ENCODE measurements around the gene SRSF4. TPM values are rescaled to one million over a fixed set of nuclear protein-coding genes. Genes with fewer than 3 reads are reported as not detected.
A peak's percentile ranks its signal among the peaks of the same experiment; 100 is the strongest.

Gene SRSF4
- total RNA-seq, 1 donor from 2014 or later: 92.6 TPM

DNA sequence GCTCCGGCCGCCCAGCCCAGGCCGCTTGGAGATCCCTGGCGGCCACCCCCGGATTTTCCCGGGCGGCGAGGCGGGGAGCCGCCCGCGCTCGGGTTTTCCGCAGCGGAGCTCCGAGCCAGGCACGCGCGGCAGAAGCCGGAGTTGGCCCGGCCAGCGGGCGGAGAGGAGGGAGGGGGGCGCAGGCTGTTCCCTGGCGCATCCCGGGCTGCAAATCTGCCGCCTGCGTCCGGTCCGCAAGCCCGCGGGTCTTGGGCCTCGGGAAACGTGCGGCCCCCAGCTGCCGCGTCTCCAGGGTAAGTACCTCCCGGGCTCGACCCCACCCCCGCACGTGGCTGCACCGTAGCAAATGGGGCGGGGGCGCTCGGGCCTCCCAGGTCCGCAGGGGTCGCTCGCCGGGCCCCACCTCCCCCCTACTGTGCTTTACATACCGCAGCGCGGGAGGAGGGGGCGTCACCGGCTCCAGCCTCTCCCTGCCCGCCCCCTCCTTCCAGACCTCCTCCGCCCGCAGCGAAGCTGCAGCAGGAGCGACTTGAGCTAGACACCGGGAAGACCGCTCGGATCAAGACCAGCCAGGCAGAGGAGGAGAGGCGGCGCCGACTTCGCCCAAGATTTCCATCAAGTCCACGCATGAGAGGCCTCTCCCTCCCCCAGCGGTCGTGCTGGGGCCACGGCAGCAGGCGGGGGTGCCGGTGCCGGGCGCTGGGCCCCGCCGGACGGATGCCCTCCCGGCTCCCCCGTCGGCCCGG lies 59.6 kb downstream of the SRSF4 start:
- Mint-ChIP-seq H3K4me1 (peaks cover 19% of the 10 kb centered on the region), H3K4me3 (peak overlapping the region; percentile 67), H3K27me3 (peaks cover 10% of the 10 kb centered on the region), H3K36me3 (ENCODE audit: low read depth) (peaks cover 25% of the 10 kb centered on the region), H3K27ac (no peak overlapping the region), H3K9me3 (no peaks in the 10 kb centered on the region)
- ATAC-seq (ENCODE audit: low read depth): no peak
- TF ChIP-seq, protein P1, sequence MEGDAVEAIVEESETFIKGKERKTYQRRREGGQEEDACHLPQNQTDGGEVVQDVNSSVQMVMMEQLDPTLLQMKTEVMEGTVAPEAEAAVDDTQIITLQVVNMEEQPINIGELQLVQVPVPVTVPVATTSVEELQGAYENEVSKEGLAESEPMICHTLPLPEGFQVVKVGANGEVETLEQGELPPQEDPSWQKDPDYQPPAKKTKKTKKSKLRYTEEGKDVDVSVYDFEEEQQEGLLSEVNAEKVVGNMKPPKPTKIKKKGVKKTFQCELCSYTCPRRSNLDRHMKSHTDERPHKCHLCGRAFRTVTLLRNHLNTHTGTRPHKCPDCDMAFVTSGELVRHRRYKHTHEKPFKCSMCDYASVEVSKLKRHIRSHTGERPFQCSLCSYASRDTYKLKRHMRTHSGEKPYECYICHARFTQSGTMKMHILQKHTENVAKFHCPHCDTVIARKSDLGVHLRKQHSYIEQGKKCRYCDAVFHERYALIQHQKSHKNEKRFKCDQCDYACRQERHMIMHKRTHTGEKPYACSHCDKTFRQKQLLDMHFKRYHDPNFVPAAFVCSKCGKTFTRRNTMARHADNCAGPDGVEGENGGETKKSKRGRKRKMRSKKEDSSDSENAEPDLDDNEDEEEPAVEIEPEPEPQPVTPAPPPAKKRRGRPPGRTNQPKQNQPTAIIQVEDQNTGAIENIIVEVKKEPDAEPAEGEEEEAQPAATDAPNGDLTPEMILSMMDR (IDR thresholded peaks at IDR 0.05): no peak
- ChIA-PET POLR2A (interaction anchor here (0.6 to 1.1 kb wide), 2 partner anchors 59 to 336 kb away, joined by 3 to 4 read pairs; partner anchors contain the start of gene SRSF4), CTCF (interaction anchor here (1.9 kb wide), 1 partner anchor 245 kb away, joined by 4 read pairs; no protein-coding TSS in a partner anchor)
- intact Hi-C loops (cut with micrococcal nuclease): loop anchor here (1.0 kb wide), 2 partner anchors 81 to 240 kb away; no protein-coding TSS in a partner anchor
- peak; percentile 21 for DNase-seq

DNA sequence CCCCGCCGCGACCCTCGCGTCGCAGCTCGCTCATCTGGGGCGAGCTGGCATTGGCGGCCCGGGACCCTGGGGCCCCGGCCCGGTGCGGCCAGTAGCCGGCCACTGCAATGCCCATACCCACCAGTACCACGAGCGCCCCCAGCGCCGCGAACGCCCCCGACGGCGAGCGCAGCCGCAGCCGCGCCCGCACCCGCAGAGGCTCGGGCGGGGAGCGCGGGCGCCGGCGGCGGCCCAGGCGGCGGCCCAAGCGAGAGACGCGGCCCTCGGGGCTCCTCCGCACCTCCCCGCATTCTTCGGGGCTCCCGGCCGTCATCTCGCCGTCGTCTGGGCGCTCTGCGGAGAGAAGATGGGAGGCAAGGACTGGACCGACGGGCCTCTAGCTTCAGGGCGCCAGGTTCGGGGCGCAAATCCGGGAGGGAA lies 60.2 kb downstream of the SRSF4 start:
- ATAC-seq (ENCODE audit: low read depth) (no peak), DNase-seq (no peak)
- H3K27me3 Mint-ChIP-seq: peaks cover 10% of the 10 kb centered on the region
- POLR2A ChIA-PET: interaction anchor here (0.6 to 1.1 kb wide), 2 partner anchors 60 to 336 kb away, joined by 3 to 4 read pairs; partner anchors contain the start of gene SRSF4
- intact Hi-C loops (cut with micrococcal nuclease): loop anchor here (1.0 kb wide), 2 partner anchors 82 to 239 kb away; no protein-coding TSS in a partner anchor
- H3K4me1 Mint-ChIP-seq: peaks cover 19% of the 10 kb centered on the region
- no peak overlapping the region for H3K27ac Mint-ChIP-seq
- CTCF ChIA-PET: interaction anchor here (1.9 kb wide), 2 partner anchors 81 to 244 kb away, joined by 4 to 7 read pairs; no protein-coding TSS in a partner anchor
- H3K36me3 Mint-ChIP-seq (ENCODE audit: low read depth): peaks cover 29% of the 10 kb centered on the region
- TF ChIP-seq, protein P1 (IDR thresholded peaks at IDR 0.05): no peak
- no peaks in the 10 kb centered on the region for H3K9me3 Mint-ChIP-seq
- no peak overlapping the region for H3K4me3 Mint-ChIP-seq

DNA sequence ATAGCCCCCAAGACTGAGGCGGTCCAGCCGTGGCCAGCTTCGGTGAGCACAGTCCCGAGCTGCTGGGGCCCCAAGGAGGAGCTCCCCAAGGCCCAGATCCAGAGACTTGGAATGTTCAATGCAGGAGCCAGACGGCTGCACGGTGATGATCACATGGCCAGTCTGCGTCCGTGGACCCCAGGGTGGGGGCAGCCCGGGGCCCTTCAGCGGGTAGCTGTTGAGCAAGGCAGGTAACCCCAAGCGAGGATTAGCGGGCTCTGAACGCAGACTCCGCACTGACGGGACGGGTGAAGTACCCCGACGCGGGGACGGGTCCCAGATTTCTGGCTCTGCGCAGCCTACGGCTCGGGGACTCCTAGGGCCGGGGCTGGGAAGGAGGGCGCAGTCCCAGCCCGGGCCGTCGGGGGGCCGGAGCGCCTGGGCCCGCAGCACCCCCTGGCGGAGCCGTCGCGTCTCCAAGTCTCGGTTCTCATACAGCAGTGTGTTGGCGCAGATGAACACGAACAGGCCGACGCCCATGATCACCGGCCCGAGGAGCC lies 60.7 kb downstream of the SRSF4 start:
- H3K36me3 Mint-ChIP-seq (ENCODE audit: low read depth): peaks cover 34% of the 10 kb centered on the region
- intact Hi-C loops (cut with micrococcal nuclease): loop anchor here (1.0 kb wide), 2 partner anchors 82 to 239 kb away; no protein-coding TSS in a partner anchor
- TF ChIP-seq, protein P1 (IDR thresholded peaks at IDR 0.05): no peak
- DNase-seq: peak; percentile 60
- peak; percentile 73 for ATAC-seq (ENCODE audit: low read depth)
- no peak overlapping the region for H3K27ac Mint-ChIP-seq
- peaks cover 10% of the 10 kb centered on the region for H3K27me3 Mint-ChIP-seq
- ChIA-PET CTCF (interaction anchor here (0.8 to 1.9 kb wide), 3 partner anchors 76 to 244 kb away, joined by 4 to 7 read pairs (median 5); no protein-coding TSS in a partner anchor), POLR2A (interaction anchor here (0.6 kb wide), 1 partner anchor 335 kb away, joined by 3 read pairs; no protein-coding TSS in a partner anchor)
- H3K4me1 Mint-ChIP-seq: peaks cover 19% of the 10 kb centered on the region
- H3K9me3 Mint-ChIP-seq: no peaks in the 10 kb centered on the region
- no peak overlapping the region for H3K4me3 Mint-ChIP-seq

DNA sequence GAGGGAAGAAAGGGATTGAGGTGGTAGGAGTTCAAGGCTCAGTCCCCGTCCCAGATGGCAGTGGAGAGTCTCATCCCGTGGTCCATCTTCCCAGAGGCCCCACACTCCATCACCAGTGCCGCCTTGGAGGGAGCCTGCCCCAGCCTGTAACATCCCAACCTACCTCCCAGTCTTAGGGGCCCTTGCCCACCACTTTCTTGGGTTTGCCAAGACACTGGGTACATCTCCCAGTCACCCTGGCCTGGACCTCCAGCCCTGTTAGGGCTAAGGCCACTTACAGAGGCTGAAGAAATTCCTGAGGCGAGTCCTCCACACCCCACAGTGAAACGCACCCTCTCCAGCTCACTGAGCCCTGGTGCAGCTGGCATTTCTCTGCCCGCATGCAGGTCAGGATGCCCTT lies 61.3 kb downstream of the SRSF4 start:
- ATAC-seq (ENCODE audit: low read depth) (no peak), DNase-seq (no peak)
- peaks cover 41% of the 10 kb centered on the region for H3K36me3 Mint-ChIP-seq (ENCODE audit: low read depth)
- intact Hi-C loops (cut with micrococcal nuclease): no loop called here
- H3K27ac Mint-ChIP-seq: no peak overlapping the region
- H3K4me3 Mint-ChIP-seq: no peak overlapping the region
- peaks cover 13% of the 10 kb centered on the region for H3K4me1 Mint-ChIP-seq
- TF ChIP-seq, protein P1 (IDR thresholded peaks at IDR 0.05): no peak
- no peaks in the 10 kb centered on the region for H3K9me3 Mint-ChIP-seq
- H3K27me3 Mint-ChIP-seq: peaks cover 4% of the 10 kb centered on the region
- ChIA-PET CTCF (interaction anchor here (0.8 to 1.9 kb wide), 3 partner anchors 77 to 243 kb away, joined by 4 to 7 read pairs (median 5); no protein-coding TSS in a partner anchor), POLR2A (interaction anchor here (0.6 kb wide), 1 partner anchor 11 kb away, joined by 3 read pairs; no protein-coding TSS in a partner anchor)
